OCI-M1 (cell line): Measurements from ENCODE around the gene C2orf69.

Source experiments
- DNase-seq: peaks from one replicate; lab custom pipeline; 2025; lab: John Stamatoyannopoulos, UW

C2orf69 gene

DNA sequence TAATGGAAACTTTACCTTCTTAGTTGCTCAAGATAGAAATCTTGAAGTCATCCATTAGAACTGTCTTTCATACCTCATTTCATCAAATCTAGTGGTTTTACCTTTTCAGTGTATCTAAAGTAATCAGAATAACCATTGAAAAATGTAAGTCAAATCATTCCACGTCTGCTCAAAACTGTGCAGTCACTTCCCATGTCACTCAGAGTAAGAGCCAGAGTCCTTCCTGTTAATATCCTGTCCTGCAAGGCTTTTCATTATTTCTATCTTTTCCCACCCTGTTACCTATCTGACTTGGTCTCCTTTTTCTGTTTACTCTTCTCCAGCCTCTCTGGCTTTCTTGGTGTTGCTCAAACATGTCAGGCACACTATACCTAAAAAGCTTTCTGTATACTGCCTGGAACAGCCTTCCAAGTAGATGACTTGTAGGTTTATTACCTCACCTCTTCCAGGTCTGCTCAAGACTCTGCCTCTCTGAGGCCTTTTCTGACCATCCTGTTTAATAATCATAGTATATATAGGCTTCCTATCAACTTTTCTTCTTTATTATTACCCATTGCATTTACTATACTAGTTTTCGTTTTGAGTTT lies 3.4 kb downstream of the C2orf69 start:
- DNase-seq = no peak

DNA sequence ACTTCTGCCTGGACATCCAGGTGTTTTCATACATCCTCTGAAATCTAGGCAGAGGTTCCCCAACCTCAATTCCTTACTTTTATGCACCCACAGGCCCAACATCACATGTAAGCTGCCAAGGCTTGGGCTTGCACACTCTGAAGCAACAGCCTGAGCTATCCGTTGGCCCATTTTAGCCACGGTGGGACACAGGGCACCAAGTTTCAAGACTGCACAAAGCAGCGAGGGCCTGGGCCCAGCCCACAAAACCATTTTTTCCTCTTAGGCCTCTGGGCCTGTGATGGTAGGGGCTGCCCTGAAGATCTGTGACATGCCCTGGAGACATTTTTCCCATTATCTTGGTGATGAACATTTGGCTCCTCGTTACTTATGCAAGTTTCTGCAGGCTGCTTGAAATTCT lies 5.9 kb downstream of the C2orf69 start:
- DNase-seq = no peak

DNA sequence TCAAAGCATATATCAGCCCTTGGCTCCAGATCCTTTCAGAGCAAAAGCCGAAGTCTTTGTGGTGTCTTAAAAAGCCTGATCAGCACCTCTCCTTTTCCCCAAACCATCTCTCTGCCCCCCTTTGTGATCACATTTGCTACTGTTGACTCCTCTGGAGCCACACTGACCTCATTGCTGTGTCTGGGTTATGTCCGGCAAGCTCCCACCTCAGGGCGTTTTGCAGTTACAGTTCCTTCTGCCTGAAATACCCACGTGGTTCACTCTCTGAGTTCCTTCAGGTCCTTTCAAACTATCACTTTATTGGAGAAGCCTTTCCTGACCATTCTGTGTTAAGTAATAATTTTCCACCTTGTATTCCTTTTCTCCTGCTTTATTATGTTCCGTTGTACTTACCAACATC lies 11.8 kb downstream of the C2orf69 start:
- peak; percentile 49 for DNase-seq

DNA sequence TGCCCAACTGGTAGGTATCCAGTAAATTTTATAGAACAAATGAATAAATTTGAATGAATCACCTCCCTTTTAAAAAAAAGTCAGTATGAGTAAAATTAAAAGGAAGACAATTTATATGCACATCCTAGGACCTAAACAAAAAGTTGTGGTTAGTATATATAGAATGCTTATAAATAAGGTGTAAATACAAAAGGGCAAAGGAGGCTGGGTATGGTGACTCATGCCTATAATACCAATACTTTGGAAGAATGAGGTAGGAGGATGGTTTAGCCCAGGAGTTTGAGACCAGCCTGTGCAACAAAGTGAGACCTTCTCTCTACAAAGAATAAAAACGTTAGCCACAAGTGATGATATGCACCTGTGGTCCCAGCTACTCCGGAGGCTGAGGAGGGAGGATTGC lies 12.8 kb downstream of the C2orf69 start:
- DNase-seq = no peak

DNA sequence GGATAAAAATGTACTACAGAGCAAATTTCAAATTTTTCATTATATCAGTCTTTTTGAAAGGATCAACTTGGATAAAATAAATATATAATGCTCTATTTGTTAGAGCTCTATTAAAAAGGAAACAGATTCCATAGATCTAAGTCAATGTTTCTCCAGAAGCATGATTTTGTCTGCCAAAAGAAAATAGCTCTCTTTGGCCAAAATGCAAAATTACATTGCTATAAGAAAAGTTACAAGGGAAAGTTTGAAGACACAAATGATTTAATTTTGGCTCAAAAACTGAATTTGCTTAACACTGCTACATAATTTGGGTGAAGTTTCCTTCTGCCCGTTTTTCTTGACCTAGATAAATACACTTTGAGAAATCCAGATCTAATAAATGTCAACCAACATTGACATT lies 15.7 kb downstream of the C2orf69 start:
- DNase-seq = no peak

DNA sequence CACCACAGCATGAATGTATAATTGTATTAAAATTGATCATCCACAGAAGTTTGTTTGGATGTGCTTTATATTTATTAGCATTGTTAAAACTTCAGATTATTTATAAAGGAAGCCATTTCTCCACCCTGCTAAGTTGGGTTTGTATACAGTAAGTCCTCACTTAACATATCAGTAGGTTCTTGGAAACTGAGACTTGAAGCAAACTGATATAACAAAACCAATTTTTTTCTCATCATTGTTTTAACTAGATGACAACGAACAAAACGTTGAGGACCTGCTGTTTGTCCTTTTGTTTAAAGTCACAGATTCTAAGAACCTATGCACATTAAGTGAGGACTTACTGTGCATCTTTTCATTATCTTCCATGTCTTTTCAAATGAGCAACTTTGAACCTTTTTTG lies 17.1 kb downstream of the C2orf69 start:
- DNase-seq = no peak

DNA sequence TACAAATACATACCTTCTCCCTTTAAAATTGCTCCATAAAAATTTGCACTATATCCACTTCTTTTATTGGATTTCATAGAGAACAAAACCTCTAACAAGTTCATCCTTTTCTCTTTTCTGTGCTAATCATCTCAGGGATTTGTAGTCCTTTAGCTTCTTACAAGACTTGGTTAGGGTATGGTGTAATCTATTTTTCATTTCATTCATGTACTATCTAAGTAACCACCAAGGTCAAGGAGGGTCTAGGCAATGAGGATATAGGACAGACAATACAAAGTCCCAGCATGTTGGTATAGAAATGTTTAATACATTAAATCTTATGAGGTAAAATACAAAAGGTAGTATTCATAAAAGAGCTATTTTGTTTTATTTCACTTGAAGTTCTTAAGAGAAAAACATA lies 17.5 kb downstream of the C2orf69 start:
- no peak for DNase-seq

DNA sequence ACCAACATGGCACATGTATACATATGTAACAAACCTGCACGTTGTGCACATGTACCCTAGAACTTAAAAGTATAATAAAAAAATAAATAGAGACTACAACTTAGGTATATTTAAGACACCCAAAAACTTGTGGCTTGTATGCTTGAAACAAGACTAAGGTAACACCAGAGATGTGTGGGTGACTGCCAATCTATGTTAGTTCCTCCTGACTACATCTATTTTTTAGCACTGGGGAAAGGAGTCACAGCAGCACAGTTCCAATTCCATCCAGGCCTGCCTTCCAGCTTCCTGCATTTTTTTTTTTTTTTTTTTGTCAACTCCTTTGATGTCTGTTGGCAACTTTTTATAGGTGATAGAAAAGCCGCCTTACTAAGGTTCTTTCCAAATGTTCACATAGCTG lies 18.2 kb downstream of the C2orf69 start:
- DNase-seq = no peak

DNA sequence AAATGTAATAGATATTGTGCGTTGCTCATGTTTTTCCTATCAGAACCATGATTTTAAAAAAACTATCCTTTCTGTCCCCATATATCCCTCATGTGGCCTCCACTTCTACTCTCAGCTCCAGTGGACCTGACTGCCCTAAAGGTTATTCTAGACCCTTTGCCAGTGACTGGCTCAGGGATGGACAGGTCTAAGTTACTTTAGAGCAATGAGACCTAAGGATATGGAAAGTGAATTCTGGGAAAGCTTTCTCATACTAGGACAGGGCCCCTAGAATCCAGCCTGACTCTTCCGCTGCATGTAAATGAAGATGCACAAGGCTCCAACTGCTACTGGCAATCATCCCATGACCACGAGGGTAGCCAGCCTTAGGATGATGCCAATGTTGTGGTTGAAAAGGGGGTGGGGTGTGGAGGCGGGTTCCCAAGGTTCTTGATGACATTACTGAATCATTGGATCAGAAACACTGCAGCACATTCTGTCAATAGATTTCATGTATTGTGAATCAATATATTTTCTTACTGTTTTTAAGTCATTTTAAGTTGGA lies 21.3 kb downstream of the C2orf69 start:
- no peak for DNase-seq

DNA sequence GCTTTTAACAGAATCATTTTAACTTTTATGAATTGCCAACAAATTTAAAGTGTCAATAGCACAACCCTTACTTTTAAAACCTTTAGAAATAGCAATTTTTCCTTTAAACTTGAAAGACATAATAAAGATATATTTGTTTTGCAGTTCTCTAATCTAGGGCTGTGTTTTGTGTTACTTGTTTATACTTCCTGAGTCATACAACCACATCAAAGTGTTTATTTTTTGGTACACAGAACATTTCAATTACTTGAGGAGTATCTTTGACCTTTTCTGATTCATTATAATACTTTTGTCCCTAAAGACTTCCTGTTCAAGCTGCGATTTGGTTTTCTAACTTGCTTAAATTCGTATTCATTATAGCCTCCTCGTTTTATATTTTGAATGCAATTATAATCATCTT lies 22.4 kb downstream of the C2orf69 start:
- DNase-seq = no peak

DNA sequence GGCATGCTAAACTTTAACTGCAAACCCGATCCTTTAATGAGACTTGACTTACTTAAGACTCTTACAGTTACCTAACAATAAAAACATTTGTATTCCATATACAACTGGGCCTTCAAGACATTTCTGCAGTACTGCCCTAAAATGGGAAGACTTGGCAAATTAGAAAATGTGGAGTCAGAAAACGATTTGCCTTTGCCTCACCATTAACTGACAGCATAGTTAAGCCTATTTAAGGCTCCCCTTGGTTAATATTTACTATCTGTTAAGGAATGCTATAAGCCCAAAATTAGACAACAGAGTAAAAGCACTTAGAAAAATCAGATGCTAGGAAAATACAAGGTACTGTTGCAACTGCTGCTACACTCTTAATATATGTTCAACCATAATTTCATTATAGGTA lies 25.5 kb downstream of the C2orf69 start:
- DNase-seq = no peak

DNA sequence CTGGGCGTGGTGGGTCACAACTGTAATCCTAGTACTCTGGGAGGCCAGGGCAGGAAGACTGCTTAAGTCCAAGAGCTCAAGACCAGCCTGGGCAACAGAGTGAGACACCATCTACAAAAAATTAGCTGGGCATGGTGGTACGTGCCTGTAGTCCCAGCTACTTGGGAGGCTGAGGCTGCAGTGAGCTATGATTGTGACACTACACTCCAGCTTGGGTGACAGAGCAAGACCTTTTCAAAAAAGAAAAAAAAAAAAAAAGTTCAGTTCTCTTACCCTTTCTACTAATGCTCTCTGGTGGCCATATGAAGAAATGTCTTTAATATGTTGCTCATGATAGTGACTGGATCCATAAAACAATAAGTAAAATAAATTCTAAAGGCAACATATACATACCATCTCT lies 29.3 kb downstream of the C2orf69 start:
- DNase-seq = peak; percentile 79

DNA sequence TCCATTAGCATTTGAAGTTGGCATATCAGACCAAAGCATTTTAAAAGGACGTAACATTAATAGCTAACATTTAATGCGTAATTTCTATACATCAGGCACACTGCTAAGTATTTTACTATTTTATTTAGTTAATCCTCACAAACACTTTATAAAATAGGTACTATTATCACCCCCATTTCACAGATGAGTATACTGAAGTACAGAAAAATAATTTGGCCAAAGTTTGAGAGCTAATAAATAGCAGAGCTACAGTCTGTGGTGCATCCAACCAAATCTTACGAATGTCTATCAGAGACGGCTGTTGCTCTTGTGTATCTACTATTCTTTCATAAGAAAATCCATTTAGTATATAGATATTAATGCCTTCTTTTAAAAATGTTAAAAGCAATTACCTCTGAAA lies 32.3 kb downstream of the C2orf69 start:
- no peak for DNase-seq

DNA sequence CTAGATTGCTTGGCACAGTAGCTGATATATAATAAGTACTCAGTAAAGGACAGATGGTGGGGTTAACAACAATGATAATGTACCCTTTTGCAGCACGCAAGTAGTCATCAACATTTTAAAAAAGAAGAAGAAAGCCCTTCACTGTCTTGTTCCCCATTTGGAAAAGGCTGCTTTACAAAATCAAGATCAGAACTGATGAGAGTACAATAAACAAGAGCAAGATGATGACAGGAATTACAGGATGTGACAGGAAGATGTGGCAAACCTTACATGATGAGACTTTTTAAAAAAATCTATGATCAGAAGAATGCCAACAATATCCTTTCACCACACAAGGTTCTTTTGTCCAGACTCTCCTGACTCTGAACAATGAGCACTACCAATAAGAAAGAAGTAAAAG lies 35.1 kb downstream of the C2orf69 start:
- DNase-seq = no peak

DNA sequence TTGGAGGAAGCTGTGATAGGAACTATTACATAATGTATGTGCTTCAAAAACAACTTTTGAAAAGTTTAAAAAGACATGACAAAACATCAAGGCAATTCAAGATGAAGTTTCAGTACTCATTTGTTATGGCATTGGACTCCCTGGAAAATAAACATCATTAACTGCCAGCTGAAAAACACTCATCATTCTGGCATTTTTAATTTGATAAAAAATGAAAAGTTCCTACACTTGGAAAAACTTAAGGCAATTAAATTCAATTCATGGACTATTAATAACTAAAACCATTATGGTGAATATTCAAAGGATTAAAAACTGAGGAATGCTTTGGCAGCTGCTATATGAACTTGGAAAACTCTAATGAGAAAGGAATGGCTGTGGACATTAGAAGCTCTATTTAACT lies 35.7 kb downstream of the C2orf69 start:
- no peak for DNase-seq

DNA sequence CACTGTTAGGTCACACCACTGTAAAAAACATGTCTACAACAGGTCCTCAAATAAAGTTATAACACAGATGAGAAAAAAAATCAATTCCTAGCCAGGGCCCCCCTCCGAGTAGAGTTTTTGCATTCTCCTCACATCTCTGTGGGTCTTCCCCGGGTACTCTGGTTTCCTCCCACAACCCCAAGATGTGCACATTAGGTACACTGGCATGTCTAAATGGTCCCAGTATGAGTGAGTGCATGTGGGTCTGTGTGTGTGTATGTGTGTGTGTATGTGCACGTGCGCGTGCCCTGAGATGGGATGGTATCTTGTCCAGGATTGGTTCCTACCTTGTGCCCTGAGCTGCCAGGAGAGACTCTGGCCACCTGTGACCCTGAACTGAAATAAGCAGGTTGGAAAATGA lies 39.3 kb downstream of the C2orf69 start:
- no peak for DNase-seq

DNA sequence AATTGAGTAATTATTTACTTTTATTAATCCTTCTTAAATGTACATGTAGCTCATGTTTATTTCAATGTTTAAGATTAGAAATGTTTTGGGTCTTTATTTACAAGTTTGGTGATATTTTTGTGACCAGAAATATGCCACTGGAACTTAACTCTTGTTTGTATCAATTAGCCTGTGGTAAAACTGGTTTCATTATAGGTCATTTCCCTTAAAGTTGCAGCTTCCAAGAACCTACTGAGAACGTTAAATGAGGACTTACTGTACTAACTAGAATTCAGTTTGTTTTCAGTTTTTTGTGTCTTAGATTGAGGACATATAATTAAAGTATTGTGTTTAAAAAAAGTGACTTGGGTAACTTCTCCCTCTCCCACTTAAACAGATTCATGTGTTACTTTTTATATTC lies 39.9 kb downstream of the C2orf69 start:
- no peak for DNase-seq

DNA sequence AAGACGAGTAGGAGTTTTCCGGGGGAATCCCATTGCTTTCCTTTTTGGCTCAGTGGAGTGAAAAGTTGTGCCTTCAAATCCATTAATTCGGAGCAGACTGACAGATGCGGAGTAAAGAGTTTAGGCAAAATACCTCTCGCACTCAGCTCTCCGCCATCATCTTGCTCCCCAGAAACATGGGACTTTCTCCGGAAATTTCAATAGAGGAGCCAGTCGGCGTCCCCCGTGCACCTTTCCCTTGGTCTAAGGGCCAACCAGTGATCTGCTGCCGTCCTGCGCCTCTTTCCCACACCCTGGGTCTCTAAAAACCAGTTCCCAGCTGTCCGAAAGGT lies 43.9 kb downstream of the C2orf69 start:
- DNase-seq = no peak

DNA sequence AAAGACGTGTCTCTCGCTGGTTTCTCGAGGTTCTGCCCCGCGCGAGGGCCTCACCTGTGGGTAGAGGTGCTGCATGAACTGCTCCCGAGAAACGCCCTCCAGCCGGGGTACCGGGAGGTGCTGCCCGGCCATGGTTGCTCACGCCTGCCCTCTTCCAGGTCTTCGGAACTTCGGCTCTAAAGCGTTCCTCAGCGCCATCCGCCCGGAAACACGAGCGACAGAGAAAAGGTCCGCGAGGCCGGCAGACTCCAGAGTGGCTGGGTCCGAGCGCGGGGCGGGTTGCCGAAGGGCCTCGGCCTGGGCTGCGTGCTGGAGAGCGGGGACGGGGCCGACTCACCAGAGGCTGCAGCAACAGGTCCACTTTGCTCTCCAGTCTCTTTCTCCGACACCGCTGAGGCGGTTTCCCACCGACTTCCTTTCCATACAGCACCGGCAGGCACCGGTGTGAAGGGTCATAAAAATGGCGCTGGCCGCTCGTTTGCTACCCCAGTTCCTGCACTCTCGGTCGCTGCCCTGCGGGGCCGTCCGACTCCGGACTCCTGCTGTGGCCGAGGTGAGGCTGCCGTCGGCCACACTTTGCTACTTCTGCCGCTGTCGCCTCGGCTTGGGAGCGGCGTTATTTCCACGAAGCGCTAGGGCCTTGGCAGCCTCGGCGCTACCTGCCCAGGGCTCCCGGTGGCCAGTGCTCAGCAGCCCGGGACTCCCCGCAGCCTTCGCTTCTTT lies 44.4 kb downstream of the C2orf69 start, which contains the start of the genes MAIP1 and TYW5:
Gene MAIP1 (plus strand): TSS at position 244 of the 723 bp plus-strand sequence. CDS start 217 bp downstream, at position 461.
Gene TYW5 (minus strand): TSS at position 153 of the 723 bp plus-strand sequence. CDS start 21 bp downstream, at position 132.
- peak; percentile 87 for DNase-seq

DNA sequence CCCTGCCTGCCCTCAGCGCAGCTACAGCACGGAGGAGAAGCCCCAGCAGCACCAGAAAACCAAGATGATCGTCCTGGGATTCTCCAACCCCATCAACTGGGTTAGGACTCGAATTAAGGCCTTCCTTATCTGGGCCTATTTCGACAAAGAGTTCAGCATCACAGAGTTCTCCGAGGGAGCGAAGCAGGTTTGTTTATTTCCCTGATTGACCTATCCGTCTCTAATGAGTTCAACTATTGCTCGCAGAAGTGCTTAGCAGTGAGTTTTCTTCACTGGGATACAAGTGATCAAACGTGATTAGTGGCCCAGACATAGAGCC lies 44.9 kb downstream of the C2orf69 start:
- DNase-seq = peak; percentile 47

DNA sequence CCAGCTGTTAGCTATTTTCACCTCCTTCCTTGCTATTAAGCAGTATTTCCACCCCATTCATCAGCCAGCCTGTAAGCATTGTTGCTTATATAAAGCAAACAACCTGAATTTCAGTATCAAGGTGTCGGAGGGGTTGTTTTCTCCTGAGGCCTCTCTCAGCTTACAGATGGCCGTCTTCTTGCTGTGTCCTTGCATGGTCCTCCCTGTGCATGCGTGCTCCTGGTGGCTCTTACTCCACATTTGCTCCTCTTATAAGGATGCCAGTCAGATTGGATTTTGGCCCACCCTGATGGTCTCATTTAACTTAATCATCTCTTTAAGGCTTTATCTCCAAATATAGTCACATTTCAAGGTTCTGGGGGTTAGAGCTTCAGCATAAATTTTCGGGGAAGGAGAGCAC lies 46.9 kb downstream of the C2orf69 start:
- no peak for DNase-seq

DNA sequence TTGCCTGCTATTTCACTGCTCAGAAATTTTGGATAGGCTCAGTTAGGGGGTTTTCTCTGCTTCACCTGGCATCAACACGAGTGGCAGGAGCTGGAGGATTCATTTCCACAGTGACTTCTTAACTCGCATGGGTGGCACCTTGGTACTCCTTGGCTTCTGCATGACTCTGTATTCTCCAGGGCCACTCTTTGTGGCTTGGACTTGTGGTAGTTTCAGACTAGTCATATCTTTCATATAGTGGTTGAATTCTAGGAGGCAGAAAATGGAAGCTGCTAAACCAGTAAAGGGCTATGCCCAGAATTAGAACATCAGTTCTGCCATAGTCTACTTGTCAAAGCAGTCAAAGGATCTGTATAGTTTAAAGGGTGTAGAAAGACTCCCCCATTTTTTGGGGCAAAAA lies 51.1 kb downstream of the C2orf69 start:
- no peak for DNase-seq

DNA sequence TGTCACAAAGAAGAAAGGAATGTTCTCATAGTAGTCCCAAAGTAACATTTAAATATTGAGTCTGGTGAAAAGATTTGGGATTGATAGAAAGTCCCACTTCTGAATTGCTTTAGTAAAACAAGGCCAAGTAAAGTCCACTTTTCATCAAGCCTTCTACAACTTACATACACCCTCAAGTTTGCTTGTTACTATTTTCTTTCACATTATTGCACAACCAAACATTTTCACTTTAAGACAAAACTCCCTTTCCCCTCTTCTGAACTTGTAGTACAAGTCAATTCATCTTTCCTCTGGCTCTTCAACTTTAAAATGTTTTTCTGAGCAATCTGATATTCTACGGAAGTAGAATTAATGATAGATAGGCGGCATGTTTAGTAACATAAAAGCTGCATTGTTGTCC lies 55.3 kb downstream of the C2orf69 start:
- no peak for DNase-seq

DNA sequence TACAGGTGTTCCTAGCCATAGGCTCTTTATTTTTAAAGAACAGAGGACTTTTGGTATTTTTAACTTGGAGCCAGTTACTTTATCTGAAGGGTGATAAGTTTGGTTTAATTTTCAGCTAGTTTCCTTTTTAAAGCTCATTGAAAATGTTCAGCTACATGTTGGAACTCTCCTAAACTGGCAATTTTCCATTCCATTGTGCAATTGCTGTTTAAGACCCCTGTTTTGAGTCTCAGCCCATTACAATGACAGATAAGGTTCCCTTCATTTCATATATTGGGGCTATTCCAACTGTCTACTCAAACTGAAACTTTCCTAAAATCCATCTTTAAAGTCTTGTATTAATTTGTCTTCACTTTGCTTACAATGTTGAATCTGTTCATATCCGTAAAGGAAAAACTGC lies 55.9 kb downstream of the C2orf69 start:
- DNase-seq = no peak
